ENCODE data around the gene SHH.
"Not testable (repeated sequence)": the region's sequence is repeated elsewhere in the genome, so short reads cannot be mapped to it uniquely, and the experiment has no call there.

SHH gene

DNA sequence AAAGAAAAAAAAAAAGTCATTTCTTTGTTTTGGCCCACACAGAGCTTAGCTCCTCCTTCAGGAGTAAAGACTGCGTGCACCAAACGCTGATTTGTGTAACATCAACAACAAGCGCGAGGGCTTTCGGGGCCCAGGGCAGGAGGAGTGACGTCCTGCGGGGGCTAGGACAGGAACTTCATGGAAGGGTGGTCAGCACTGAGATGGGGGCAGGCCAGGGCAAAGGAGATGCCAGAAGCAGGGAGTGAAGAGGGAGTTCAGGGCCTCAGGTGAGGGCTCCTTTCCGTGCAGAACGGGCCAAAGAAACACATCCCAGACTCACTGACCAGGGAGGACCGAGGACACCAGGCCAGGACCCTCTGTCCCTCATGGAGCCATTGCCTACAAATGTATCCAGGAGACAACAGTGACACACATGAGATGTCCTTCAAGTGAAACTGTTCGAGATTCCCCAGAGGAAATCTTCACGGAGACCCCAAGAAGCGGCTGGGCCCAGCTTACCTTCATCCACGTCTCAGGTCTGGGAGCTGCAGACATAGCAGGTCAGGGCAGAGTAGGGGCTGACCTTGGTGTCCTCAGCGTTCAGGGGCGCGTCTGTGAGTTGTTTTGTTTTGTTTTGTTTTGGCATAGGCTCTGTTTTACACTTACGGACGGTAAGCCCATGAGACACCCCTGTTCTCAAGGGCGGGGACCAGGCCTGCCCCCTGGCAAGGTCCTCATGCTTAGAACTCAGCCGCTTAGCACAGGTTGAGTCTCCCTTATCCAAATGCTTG, 30.4 kb upstream of the SHH start:
- no peak for DNase-seq (ENCODE audit: low read depth, low spot score)

DNA sequence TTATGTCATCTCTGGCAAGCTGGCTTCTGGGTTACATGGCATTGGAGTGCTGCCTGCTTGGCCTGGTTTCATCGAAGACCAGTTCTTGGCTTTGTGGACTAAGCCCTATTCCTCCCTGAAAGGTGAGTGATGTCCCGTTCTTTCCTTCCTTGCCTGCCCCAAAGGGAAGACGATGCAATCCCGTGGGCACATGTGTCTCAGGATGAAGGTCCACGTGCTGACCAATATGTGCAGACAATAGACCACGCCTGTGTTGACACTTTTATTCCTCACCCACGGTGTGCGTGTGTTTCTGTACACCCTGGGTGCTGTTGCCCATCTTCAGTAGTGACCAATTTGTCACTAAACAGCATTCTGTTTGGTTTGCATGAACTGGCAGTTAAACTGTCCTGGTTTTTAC, 28.6 kb upstream of the SHH start:
- no peak for DNase-seq (ENCODE audit: low read depth, low spot score)

DNA sequence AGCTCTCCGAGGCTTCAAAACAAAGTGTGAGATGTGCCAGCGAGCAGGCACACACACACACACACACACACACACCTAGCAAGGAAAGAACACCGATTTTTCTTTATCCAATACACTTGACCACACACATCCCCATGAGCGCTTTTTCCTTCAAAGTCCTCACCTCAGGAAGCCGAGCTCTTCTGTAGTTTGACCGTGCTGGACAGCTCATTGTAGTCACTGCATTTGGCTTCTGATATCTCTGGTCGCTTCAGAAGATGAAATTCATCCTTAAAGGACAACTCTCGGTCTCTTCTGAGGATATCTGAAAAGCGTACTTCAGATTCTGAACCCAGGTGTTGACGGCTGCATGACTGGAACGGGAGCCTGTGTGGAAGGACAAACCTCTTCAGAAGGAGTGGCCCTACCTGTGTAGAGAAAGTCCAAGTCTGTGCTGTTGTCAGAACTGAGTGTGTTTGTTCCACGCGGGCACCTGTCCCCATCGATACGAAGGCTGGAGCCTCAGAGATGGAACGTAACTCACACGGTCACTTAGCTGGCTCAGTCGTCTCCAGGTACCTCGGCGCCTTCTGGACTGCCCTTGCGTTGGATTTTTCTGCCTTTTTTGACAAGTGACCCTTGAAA, 28.1 kb upstream of the SHH start:
- no peak for DNase-seq (ENCODE audit: low read depth, low spot score)

DNA sequence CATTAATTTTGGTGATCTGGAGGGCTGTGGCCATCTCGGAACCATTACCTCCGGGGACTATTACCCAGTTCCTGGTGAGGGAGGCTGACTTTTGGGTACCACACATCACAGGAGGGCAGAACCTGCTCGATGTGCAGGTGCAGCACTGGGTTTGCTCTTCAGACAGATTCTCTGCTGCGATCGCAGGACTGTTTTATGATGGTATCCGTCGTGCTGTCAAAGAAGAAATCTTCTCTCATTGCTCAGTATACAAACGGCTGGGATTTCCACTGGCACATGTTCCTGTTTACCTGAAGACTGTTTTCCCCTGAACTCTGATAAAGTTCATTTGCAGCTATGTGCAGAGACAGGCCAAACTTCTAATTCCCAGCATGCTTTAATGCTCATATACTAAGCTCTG, 27.2 kb upstream of the SHH start:
- no peak for DNase-seq (ENCODE audit: low read depth, low spot score)

DNA sequence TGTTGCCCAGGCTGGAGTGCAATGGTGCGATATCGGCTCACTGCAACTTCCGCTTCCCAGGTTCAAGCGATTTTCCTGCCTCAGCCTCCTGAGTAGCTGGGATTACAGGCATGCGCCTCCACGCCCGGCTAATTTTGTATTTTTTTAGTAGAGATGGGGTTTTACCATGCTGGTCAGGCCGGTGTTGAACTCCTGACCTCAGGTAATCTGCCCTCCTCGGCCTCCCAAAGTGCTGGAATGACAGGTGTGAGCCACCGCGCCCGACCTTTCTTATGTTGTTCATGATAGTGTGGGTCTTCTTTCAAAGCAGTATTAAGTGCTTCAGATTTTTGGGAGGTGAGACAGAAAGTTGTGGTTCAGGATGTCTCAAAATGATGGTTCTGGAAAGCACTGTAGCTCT, 26.0 kb upstream of the SHH start:
- DNase-seq (ENCODE audit: low read depth, low spot score), result not testable (repeated sequence)

DNA sequence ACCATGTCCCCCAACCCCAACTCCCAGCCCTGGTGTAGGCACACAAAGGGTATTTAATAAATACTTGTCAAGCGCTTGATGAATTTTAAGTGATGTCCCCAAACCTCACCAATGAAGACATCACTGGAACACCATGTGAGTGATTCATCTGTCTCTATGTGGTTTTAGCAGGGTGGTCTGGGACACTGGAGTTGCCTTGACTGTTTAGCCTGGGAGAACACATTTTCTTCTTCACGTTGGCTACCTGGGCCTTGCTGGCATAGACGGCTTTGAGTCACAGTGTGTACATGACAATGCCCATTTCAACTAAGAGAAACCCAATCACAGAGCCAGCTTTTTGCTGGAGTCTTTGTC, 24.8 kb upstream of the SHH start:
- DNase-seq (ENCODE audit: low read depth, low spot score), result no peak

DNA sequence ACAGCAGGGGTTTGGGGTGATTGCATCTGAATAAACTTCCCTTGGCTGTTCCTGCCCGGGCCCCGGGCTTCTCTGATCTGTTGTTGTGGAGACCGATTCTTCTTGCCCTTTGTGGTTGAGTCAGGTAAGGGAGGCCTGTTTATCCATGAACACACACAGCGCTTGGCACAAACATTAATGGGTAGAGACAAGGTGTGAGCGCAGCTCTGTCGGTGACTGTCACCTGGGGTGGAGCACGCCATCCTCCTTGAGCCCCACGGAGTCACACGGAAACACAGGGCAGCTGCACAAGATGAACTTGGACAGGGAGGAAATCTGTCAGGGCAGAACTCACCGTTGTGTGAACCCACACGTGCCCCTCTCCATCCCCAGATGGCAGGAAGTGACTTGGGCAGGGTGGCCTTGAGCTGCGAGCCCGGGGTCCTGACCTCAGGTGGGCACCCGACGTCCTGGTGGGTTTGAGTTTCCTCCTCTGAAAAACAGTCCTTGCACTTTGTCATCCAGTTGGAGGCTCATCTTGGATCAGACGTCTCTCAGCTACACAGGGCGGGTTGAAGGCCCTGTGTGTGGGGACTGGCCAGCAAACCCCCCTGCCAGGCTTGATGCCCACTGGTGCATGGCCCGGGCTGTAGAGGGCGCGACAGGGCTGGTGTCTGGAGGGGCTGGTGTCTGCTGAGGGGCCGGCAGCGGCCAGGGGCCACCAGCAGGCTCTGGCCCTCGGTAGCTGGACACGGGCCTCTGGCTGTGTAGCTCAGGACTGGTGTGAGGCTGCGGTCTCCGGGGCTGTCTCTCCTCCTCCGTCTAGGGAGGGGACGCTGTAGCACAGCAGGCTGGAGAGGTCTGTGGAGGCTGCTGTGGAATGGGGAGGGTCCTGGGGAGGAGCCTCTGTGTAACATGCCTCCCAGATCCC, 24.2 kb upstream of the SHH start:
- no peak for DNase-seq (ENCODE audit: low read depth, low spot score)

DNA sequence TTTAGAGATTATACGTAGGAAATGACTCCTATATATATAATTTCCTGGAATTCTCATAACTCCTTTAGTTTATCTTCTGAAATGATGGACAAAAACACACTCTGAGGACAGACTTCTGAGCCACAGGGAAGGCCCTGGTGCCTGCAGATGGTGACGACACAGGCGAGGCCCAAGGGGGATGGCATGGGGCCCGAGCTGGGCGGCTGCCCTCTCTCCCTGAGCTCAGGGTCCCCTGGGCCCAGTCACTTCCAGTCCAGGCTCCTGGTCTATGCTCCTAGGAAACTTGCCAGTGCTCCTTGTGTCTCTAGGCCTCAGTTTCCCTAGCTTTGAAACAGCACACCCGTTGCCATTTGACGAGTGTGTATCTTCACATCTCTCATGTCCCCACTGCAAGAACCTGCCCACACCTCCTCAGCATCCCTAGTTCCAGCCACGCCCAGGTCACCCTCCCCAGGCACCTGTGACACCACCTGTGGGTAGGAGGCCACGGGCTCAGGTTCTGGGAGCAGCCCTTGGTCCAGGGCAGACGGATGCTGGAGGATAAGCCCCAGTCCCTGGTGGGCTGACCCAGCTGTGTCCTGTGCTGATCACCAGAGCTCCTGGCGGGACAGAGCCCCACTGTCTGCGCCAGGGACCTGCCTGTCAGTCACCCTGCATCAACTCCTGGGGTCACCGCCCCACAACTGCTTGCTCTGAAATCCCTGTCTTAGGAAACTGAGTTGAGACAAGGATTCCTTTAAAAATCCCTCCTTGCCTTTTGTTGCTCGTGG, 23.4 kb upstream of the SHH start:
- no peak for DNase-seq (ENCODE audit: low read depth, low spot score)

DNA sequence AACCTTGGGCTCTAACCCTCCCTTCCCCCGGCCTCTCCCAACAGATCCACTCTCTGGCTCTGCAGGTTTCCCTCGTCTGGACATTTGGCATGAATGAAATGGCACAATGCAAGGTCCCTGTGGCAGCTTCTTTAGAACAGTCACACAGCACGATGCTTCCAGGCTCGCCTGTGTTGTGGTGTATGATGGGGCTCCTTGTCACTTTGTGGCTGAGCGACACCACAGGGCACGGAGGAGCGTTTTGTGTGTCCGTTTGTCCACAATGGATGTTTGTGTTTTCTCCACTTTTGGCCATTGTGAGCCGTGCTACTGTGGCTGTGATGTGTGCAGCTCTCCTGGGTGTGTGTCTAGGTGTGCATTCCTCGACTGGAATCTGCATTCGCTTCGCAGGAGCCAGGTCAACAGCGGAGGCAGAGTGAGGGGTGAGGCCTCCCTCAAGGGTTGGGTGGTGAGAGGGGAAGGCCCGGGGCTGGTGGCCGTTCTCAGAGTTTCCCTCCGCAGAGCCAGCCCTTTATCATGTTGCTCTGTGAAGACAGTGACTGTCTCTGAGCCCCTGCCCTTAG, 22.3 kb upstream of the SHH start:
- no peak for DNase-seq (ENCODE audit: low read depth, low spot score)

DNA sequence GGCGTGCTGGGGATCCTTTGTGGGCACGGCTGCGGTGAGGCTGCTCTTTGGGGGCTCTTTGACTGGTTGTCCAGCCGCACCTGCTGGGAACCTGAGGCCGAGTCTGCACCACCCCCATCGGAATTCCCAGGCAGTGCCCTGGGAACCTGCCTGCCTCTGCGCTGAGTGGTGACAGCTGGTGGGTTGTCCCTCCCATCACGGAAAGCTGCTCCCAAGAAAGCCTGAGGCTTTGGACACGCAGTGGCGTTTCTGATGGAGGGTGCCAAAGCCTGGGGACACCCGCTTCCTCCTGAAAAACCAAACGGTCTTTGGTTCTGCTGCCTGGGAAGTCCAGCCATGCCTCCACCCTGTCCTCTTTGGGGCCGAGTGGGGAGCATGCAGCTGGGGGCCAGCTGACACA, 21.4 kb upstream of the SHH start:
- no peak for DNase-seq (ENCODE audit: low read depth, low spot score)

DNA sequence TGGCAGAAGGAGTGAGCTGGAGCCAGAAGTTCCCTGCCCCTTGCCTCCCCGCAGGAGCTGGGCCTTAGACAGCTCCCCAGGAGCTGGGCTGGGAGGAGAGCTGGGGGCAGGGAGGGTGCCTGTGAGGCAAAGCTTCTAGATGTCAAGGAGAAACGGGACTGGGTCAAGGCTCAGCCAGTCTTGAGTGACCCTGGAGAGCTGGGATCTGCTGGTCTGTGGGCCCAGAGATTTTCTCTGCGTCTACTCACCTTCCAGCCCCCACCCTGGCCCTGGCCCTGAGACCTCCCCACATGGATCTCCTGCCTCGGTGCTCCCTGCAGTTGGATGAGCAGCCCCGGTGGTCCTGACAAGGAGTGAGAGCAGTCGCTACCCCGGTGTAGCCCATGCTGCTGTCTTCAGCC, 20.3 kb upstream of the SHH start:
- no peak for DNase-seq (ENCODE audit: low read depth, low spot score)

DNA sequence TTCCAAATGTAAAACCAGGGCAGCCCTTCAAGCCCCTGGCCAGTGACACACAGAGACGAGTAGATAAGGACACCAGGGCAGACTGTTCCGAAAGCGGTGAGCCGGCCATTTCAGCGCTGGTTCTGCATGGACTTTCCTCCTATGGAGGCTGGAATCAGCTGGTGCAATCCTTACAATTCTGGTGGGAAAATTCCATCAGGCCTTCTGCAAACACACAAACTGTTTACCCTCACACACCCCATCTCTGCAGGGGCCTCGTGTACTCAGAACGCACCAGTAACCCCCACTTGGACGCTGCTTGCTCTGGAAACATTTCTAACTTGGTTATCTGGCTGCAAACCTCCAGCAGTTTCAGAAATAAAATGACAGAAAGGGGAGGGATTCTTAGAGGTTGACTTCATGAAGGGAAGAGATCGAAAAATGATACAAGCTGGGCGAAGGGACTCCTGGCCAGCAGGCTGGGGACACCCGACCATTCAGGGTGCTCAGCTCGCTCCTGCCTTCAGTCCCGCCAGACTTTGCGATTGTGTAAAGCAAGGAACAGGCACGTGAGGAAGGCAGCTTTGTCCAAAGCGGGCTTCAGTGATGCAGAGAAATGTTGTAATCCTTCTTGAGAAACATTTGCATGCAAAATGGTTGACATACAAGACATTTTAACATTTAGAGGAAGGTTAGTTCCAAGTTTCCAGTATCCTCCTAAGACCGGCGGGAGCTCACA, 19.7 kb upstream of the SHH start:
- no peak for DNase-seq (ENCODE audit: low read depth, low spot score)

DNA sequence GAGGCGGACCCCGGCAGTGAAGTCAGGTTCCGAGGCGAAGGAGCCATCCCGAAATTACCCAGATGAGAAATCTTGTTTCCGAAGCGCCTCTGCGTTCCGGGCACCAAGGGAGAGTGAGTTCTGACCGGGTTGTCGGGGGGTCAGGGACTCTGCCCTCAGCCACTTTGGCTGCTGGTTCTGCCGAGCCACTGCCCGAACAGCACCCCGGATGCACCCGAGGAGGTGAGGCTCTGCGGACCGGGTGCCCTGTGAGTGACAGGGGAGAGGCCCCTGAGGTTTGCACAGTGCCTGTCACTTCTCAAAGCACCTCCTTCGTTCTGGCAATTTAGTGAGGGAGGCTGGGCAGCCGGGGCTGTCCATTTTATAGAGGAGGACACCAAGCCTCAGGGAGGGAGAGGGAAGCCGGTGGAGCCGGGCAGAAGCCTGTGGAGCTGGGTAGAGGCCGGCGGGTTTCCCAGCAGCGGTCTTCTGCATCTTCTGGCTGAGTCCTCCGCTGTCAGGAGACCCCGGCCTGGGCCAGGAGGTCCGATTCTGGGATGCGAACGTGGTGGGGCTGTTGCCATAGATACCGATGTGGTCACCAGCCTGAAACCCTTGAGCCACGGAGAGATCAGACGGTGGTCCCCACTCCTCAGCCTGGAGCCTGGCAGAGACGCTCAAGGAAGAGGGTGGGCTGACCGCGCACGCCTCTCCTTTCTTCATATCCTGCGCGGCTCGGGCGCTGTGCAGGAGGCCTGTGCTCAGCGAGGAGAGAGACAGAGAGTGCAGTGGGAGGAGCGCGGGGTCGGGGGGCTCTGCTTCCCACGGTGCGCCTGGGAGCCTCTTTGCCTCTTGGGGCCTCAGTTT, 18.9 kb upstream of the SHH start:
- DNase-seq (ENCODE audit: low read depth, low spot score), result no peak

DNA sequence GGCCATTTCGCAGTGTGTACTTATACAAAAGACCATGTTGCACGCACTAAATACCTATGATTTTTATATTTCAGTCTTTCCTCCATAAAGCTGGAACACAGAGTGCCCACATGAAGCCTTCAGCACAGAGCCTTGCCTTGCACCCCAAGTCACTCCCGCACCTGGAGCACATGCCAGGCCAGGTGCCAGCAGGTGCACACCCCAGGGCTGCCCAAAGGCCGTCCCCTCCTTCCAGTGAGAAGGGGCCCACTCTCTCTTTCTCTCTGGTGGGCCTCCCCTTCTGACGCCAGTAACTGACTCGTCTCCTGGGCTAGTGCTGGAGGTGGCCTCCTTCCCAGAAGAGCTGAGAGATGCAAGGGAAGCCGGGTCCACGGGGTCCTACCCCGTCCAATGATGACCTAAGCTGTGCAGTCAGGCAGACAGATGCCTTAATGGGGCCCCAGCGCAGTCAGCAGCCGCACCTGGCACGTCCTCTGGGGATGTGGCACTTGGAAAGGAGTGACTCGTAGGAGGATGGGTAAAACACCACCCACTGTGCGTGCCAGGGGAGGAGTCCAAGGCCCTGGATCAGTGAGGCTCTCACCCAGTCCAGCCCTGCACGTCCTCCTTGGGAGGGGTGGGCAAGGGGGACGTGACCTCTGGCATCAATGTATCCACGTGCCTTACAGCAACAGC, 17.7 kb upstream of the SHH start:
- DNase-seq (ENCODE audit: low read depth, low spot score), result no peak

DNA sequence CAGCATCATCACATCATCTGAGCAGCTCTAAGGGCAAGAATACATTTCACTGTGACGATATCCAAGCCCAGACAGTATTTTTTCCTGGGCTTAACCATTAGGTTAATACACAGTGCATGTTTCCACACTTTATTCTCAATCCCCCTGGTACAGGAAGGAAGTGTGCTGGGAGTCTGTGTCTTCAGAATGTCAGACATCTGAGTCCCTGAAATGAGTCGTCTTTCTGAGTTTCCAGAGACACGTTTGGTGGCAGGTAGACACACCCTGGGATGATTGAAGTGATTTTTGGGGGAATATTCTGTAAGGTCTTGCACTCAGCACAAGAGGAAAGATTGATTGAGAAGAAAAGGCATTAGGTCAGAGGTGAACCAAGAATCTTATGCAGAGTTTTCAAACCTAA, 13.1 kb upstream of the SHH start:
- DNase-seq (ENCODE audit: low read depth, low spot score), result no peak

DNA sequence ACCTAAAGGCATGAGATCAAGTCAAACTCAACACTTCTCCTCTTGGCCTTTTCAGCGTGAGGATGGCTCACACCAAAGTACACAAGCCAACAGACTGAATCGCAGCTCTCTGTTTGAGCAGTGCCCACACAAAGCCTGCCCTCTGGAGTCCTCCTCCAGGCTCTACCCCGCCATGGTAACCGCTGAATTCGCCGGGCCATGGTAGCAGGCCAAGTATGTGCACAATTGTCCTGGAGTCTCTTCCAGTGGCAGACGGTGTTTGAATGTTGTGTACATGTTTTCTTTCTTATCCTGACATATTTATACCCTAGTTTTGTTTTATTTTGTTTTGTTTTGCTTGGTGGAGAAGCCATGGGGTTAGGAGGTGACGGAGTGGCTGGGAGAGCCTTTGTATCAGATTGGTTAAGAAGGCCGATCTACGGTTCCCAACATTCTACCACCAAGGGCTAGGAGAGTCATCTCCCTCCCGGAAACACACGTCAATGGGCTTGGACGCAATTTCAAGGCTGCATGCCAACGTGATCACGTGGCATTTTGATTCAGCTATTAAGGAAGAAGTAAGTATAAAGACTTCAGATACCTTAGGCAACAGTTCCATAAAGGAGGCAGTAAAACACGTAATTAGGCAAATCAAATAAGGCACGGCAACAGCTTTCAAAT, 12.1 kb upstream of the SHH start:
- DNase-seq (ENCODE audit: low read depth, low spot score), result peak; percentile 63

DNA sequence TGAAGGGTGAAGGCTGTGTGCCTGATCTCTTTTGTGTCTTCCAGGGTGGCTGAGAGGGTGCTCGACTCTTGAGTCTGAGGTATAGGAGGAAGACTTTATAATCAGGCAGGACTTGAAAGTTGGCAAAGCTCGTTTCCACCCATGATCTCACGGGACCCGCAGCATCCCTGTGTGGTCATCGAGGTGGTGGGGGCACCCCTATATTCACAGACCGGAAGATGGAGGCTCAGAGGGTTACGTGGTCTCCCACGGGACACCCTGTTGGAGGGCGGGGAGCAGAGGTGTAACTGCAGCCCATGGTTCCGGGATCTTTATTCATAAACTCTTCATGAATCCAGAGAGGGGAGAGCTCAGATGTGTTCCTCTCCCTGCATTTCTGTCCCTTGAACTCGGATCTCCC, 9.6 kb upstream of the SHH start:
- no peak for DNase-seq (ENCODE audit: low read depth, low spot score)

DNA sequence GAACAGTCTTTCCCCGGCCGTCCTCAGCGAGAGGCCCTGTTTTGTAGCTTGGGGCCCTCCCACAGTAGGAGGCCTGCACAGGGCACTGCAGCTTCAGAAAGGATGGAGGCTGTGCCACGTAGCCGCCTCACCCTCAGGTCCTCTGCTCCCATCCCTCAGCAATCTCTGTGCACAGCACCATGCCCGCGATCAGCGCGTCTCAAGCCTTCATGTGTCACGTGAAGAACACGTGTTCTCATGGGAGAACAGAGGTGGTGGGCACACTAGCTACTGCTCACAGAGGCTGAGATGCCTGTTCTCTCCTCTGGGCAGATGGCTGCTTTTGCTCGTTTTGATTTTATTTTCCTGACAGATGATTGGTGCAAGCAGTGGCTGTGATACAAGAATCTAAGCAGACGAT, 8.5 kb upstream of the SHH start:
- DNase-seq (ENCODE audit: low read depth, low spot score), result no peak

DNA sequence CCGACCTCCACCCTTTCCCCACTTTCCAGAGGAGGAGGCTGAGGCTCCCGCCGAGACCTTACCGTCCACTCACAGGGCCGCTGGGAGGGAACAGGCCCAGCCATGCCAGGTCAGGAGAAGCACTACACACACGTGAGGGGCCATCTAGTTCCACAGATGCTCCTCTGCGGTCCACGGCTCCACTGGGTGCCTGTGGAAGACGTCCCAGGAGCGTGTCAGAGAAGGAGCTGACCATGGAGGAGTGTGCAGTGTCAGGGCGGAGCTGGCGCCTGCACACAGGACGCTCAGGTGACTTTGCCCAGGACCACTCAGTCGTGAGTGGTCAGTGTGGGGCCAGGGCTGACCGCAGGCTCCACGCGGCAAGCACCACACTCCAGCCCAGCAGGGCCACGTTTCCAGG, 8.0 kb upstream of the SHH start:
- no peak for DNase-seq (ENCODE audit: low read depth, low spot score)

Measured in astrocyte of the hippocampus (primary cell).